C4-2B (cell line): Measurements from ENCODE around the gene MT1B.

ENCODE experiments used
- ZFX ChIP-seq: fragments of 450-650 bp; IDR thresholded peaks from 2 replicates; pipeline ENCODE4 v1.6.1; 2017
- TF ChIP-seq, protein P1 (sequence below): fragments of 450-650 bp; conservative IDR thresholded peaks from 2 replicates; pipeline ENCODE4 v1.5.1; 2017; ENCODE audit warnings: mild to moderate bottlenecking

DNA sequence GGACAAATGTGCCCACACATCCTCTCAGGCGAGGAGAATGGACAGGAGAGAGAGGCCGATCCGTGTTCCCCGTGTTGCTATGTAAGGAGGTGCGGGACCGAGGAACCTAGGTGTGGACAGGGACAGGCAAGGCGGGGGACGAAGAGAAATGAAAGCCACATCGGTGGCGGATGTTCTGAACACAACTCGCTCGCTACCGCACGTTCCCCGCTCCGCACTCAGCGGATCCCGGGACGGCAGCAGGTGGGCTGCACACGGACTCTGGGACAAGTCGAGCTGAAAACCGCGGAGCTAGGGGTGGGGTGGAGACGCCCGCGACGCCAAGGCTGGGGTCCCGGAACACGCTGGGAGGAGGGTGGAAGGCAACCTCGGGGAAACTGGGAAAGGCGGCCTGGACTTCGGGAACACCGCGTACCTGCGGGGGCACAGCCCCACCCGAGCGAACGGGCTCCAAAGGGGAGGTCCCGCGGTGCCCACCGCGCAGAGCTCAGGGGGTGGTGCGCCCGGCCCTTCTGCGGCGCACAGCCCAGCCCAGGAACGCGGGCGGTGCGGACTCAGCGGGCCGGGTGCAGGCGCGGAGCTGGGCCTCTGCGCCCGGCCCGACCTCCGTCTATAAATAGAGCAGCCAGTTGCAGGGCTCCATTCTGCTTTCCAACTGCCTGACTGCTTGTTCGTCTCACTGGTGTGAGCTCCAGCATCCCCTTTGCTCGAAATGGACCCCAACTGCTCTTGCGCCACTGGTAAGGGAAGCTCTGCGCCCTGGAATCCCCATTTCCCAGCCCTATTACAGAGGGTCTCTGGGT is 26.3 kb upstream of the MT1B start, which contains the start of gene MT1E:
- TF ChIP-seq, protein P1, sequence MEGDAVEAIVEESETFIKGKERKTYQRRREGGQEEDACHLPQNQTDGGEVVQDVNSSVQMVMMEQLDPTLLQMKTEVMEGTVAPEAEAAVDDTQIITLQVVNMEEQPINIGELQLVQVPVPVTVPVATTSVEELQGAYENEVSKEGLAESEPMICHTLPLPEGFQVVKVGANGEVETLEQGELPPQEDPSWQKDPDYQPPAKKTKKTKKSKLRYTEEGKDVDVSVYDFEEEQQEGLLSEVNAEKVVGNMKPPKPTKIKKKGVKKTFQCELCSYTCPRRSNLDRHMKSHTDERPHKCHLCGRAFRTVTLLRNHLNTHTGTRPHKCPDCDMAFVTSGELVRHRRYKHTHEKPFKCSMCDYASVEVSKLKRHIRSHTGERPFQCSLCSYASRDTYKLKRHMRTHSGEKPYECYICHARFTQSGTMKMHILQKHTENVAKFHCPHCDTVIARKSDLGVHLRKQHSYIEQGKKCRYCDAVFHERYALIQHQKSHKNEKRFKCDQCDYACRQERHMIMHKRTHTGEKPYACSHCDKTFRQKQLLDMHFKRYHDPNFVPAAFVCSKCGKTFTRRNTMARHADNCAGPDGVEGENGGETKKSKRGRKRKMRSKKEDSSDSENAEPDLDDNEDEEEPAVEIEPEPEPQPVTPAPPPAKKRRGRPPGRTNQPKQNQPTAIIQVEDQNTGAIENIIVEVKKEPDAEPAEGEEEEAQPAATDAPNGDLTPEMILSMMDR = no peak
- TF ChIP-seq ZFX = no peak
